GM12878 (cell line): ENCODE data around the gene THSD4. TPM values are rescaled to one million over a fixed set of nuclear protein-coding genes. Genes with fewer than 3 reads are reported as not detected.

Experiments used
- ATAC-seq: fragments of 200-7000 bp; cut with Tn5 transposase; 3 replicates; pipeline ENCODE4 v1.9.1; 2020; ENCODE audit warnings: mild to moderate bottlenecking, moderate library complexity
- BruUV-seq: library from RNA; stranded (reverse); fragments of 400-500 nt; replicated peaks from 2 replicates; lab custom pipeline; 2021; lab: Mats Ljungman, UMichigan
- CTCF ChIA-PET: fragments of 300-600 bp; sonication (Branson Sonifier 250); formaldehyde crosslinking; extraction: SDS; loops from one replicate; lab custom pipeline; 2021; ENCODE audit warnings: inconsistent platforms; lab: Yijun Ruan, JAX
- POLR2A ChIA-PET: fragments of 350-600 bp; formaldehyde crosslinking; extraction: SDS; loops from one replicate; lab custom pipeline; 2021; ENCODE audit warnings: inconsistent platforms; lab: Charles Lee
- RAD21 ChIA-PET: fragments of 300-600 bp; sonication (Branson Sonifier 250); formaldehyde crosslinking; loops from one replicate; lab custom pipeline; 2023; ENCODE audit warnings: antibody characterized with exemption; ENCODE audit not compliant: unreplicated experiment; lab: Charles Lee
- SMC1A ChIA-PET: fragments of 300-600 bp; sonication (Branson Sonifier 250); formaldehyde crosslinking; loops from one replicate; lab custom pipeline; 2023; ENCODE audit not compliant: unreplicated experiment, uncharacterized antibody; lab: Charles Lee
- DNase-seq: peaks from one replicate; pipeline ENCODE4 v3.0.0-alpha.2; 2011; ENCODE audit warnings: low read depth, low spot score
- FAIRE-seq: peaks from 3 replicates; lab custom pipeline; 2011; peaks lifted over from hg19 to GRCh38; lab: Jason Lieb, UNC
- H2AFZ ChIP-seq: 2 replicates; pipeline ENCODE4 v1.6.0; 2011; ENCODE audit warnings: low read depth, low read length, control low read depth; ENCODE audit not compliant: control insufficient read depth
- H3K27ac ChIP-seq: 2 replicates; pipeline ENCODE4 v1.5.1; 2011; ENCODE audit warnings: control low read depth; ENCODE audit not compliant: control insufficient read depth, insufficient read depth
- H3K27me3 ChIP-seq, 2 experiments: replicated peaks in 1 of 2; 2 replicates each; pipeline versions ENCODE4 v1.6.0 to v1.6.1; 2011; ENCODE audit warnings: low read length in 1 of 2; ENCODE audit not compliant: control insufficient read depth in 2 of 2, insufficient read depth in 2 of 2
- H3K36me3 ChIP-seq, 2 experiments: 2 replicates each; pipeline ENCODE4 v1.5.1; 2011; ENCODE audit warnings: low read length in 1 of 2; ENCODE audit not compliant: control insufficient read depth in 2 of 2, insufficient read depth in 2 of 2
- H3K4me1 ChIP-seq: 2 replicates; pipeline ENCODE4 v1.6.1; 2011; ENCODE audit warnings: mild to moderate bottlenecking, low read length, moderate library complexity, mixed read lengths; ENCODE audit not compliant: control insufficient read depth, insufficient read depth
- H3K4me2 ChIP-seq: 2 replicates; pipeline ENCODE4 v1.6.0; 2011; ENCODE audit warnings: control low read depth; ENCODE audit not compliant: control insufficient read depth, insufficient read depth
- H3K4me3 ChIP-seq: fragments of 200-600 bp; sonication (generic); 2 replicates; pipeline ENCODE4 v1.5.1; 2016
- H3K79me2 ChIP-seq: 2 replicates; pipeline ENCODE4 v1.6.0; 2011; ENCODE audit warnings: low read length; ENCODE audit not compliant: control insufficient read depth, insufficient read depth
- H3K9ac ChIP-seq: 2 replicates; pipeline ENCODE4 v1.8.0; 2011; ENCODE audit warnings: low read length, control low read depth, mixed read lengths; ENCODE audit not compliant: control insufficient read depth, insufficient read depth
- H3K9me3 ChIP-seq: replicated peaks from 3 replicates; pipeline ENCODE4 v1.5.1; 2011; ENCODE audit warnings: mild to moderate bottlenecking, low read length; ENCODE audit not compliant: control insufficient read depth, insufficient read depth
- H4K20me1 ChIP-seq: 2 replicates; pipeline ENCODE4 v1.6.0; 2011; ENCODE audit not compliant: control insufficient read depth, insufficient read depth
- BCL11A ChIP-seq: IDR thresholded peaks from 2 replicates; pipeline ENCODE4 v1.6.1; 2011; ENCODE audit warnings: low read depth, low read length
- BRCA1 ChIP-seq: IDR thresholded peaks from 2 replicates; pipeline ENCODE4 v1.6.1; 2011; ENCODE audit warnings: low read depth, low read length, improper control_type of control experiment
- E2F8 ChIP-seq: fragments of 450-650 bp; IDR thresholded peaks from 2 replicates; pipeline ENCODE4 v1.6.1; 2018; ENCODE audit warnings: mild to moderate bottlenecking, low read depth, moderate library complexity; ENCODE audit not compliant: partially characterized antibody
- HDAC2 ChIP-seq: fragments of 200-600 bp; sonication (generic); IDR thresholded peaks from 2 replicates; pipeline ENCODE4 v1.6.1; 2017
- IRF3 ChIP-seq: fragments of 450-650 bp; IDR thresholded peaks from 2 replicates; pipeline ENCODE4 v1.6.1; 2014; ENCODE audit warnings: mild to moderate bottlenecking
- JUND ChIP-seq: IDR thresholded peaks from 2 replicates; pipeline ENCODE4 v1.6.1; 2012; ENCODE audit warnings: low read depth, mild to moderate bottlenecking, low read length, improper control_type of control experiment, moderate library complexity
- MEF2B ChIP-seq: fragments of 450-650 bp; IDR thresholded peaks from 2 replicates; pipeline ENCODE4 v1.6.1; 2018; ENCODE audit warnings: mild to moderate bottlenecking, moderate library complexity; ENCODE audit not compliant: partially characterized antibody, poor library complexity, severe bottlenecking
- MTA2 ChIP-seq: fragments of 450-650 bp; IDR thresholded peaks from 2 replicates; pipeline ENCODE4 v1.6.1; 2016; ENCODE audit warnings: low read depth, mild to moderate bottlenecking, moderate library complexity
- POLR2AphosphoS5 ChIP-seq: IDR thresholded peaks from 2 replicates; pipeline ENCODE4 v1.6.1; 2011; ENCODE audit warnings: mild to moderate bottlenecking, low read length, inconsistent platforms
- STAT1 ChIP-seq: fragments of 450-650 bp; conservative IDR thresholded peaks from 2 replicates; pipeline ENCODE4 v1.6.1; 2014; ENCODE audit warnings: antibody characterized with exemption, mild to moderate bottlenecking
- ZBTB11 ChIP-seq: fragments of 450-650 bp; formaldehyde crosslinking; IDR thresholded peaks from 2 replicates; pipeline ENCODE4 v1.5.0; 2022; ENCODE audit warnings: mild to moderate bottlenecking, missing genetic modification characterization
- in situ Hi-C: fragments of 300-500 bp; cut with MboI; formaldehyde crosslinking; loops from 9 replicates; pipeline ENCODE4 v1.14.3; 2018; ENCODE audit warnings: mixed read lengths
- intact Hi-C: fragments of 100-400 bp; cut with micrococcal nuclease; formaldehyde crosslinking; loops from one replicate; pipeline ENCODE4 v1.14.2; 2022; ENCODE audit not compliant: unreplicated experiment
- polyA plus RNA-seq, 11 experiments: library from polyadenylated mRNA; depleted of rRNA in 4 of 11; unstranded in 6 of 11; stranded (reverse) in 5 of 11; fragments of >200 nt; fragmentation: Nextera tagmentation in 4 of 11; fragmentation: Illumina TruSeq in 1 of 11; extraction: Ambion mirVana in 4 of 11; extraction: Trizol in 1 of 11; gene quantifications; 1 replicate in 1 of 11; 2 replicates in 10 of 11; pipeline versions ENCODE4 v1.2.1 to v1.2.3, GENCODE V29; 2011 to 2016; ENCODE audit warnings: inconsistent platforms in 2 of 11, missing spikeins in 2 of 11, low read depth in 1 of 11
- total RNA-seq, 4 experiments: library from RNA; depleted of rRNA in 3 of 4; stranded (reverse); fragments of >200 nt in 3 of 4; fragmentation: Illumina TruSeq in 1 of 4; extraction: Trizol in 1 of 4; gene quantifications; 2 replicates each; pipeline versions ENCODE4 v1.2.1 to v1.2.3, GENCODE V29; 2013 to 2021

The THSD4 gene
- total and polyA plus RNA-seq, 10 of the 15 experiments (the other 5 are each of a cell fraction or from before 2014, with no cell fraction given), result 0.04 to 0.13 (median 0.05) TPM; not detected in 7

DNA sequence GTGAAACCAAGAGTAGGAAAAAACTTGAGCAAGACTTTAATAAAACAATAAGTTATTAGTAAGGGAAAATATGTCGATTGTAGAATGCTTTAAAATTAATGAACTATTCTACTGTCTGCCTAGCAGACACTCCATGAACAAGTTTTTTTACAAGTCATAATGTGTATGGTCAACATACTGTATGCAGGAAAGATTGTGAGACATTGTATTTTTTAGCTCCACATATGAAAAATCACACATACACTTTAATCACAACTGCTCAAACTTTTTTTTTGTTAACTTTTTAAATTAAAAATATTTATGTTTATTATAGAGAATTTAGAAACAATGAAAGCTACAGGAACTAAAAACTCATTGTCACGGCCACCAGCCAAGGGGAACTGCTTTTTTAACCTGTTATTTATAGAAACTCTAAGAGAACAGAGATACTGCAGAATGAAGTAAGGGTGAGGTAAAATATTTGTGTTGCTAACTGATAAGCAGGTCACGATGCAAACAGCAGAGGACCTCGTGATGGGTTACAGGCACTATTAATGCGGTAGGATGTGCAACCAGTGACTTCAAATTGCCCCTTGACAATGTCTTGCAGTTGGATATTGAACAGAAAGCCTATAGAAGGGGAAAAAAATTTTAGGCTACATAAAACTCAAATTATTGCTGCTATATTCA, 53.0 kb downstream of the THSD4 start (continued):
- no peak for TF ChIP-seq E2F8
- TF ChIP-seq MEF2B, result no peak
- TF ChIP-seq BCL11A, result no peak
- no peak for TF ChIP-seq ZBTB11 (CRISPR knock-in tag)
- TF ChIP-seq, all 136 proteins: peak for 0

DNA sequence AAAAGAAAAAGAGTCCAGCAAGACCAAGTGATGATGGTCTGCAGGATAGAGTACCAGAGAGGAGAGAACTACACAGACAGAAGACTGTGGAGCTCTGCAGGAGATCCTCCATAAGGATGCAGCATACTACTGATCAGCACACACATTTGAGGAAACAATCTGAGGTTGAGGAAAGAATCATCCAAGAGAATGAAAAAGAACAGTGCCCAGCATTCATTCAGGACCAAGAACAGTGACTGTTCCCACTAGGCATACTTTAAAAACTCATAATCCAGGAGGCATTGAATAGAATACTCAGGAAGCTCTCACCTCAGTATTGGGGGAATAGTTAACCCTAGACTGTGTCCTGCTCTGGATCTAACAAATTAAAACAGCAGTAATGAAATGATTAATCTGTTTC, 54.9 kb downstream of the THSD4 start:
- Histone ChIP-seq H3K27me3 (peaks cover 0 to 2% of the 10 kb centered on the region in 2 experiments; a peak in 1 of 4 replicates), H3K36me3 (no peaks in the 10 kb centered on the region), H3K9ac (no peak overlapping the region), H2AFZ (no peak overlapping the region), H3K9me3 (no peaks in the 10 kb centered on the region), H3K79me2 (no peaks in the 10 kb centered on the region), H4K20me1 (no peaks in the 10 kb centered on the region), H3K4me2 (no peak overlapping the region), H3K4me3 (no peak overlapping the region), H3K4me1 (no peaks in the 10 kb centered on the region), H3K27ac (no peak overlapping the region)
- no peak for FAIRE-seq
- no peak for DNase-seq
- TF ChIP-seq MTA2 (no peak), BRCA1 (no peak), HDAC2 (no peak), POLR2AphosphoS5 (no peak), IRF3 (no peak), E2F8 (no peak), STAT1 (no peak), JUND (no peak)
- intact Hi-C loops, result no loop called here
- ChIA-PET POLR2A (no interaction called here), CTCF (no interaction called here), RAD21 (no interaction called here), SMC1A (no interaction called here)
- no peak for ATAC-seq
- BruUV-seq, result no TSS peak
- in situ Hi-C loops, result no loop called here
